Activated naive CD4-positive, alpha-beta T cell treated with anti-CD3 and anti-CD28 coated beads, Interleukin-2, amount 10 ng/mL, durations not matched to agents 7 days and 5 days (primary cell): ENCODE results near the gene TARBP1.
"Not testable (repeated sequence)": the region's sequence is repeated elsewhere in the genome, so short reads cannot be mapped to it uniquely, and the experiment has no call there.

Source experiments
- CTCF ChIA-PET: fragments of 350-600 bp; sonication (Branson Sonifier 250); formaldehyde crosslinking; loops from one replicate; lab custom pipeline; 2021; ENCODE audit warnings: antibody characterized with exemption; lab: Charles Lee
- DNase-seq: peaks from one replicate; pipeline ENCODE4 v3.0.0-alpha.2; 2020
- H3K27ac Mint-ChIP-seq: one replicate; pipeline ENCODE4 v1.8.0; 2021; ENCODE audit warnings: mild to moderate bottlenecking, moderate library complexity, mixed read lengths
- H3K27me3 Mint-ChIP-seq: one replicate; pipeline ENCODE4 v1.8.0; 2021; ENCODE audit warnings: mild to moderate bottlenecking, mixed read lengths
- H3K36me3 Mint-ChIP-seq: one replicate; pipeline ENCODE4 v1.8.0; 2021; ENCODE audit warnings: mixed read lengths
- H3K4me1 Mint-ChIP-seq: one replicate; pipeline ENCODE4 v1.8.0; 2021; ENCODE audit warnings: mixed read lengths
- H3K4me3 Mint-ChIP-seq: one replicate; pipeline ENCODE4 v1.8.0; 2021; ENCODE audit warnings: mild to moderate bottlenecking, moderate library complexity, mixed read lengths
- H3K9me3 Mint-ChIP-seq: one replicate; pipeline ENCODE4 v1.8.0; 2021; ENCODE audit warnings: mixed read lengths

Gene TARBP1

DNA sequence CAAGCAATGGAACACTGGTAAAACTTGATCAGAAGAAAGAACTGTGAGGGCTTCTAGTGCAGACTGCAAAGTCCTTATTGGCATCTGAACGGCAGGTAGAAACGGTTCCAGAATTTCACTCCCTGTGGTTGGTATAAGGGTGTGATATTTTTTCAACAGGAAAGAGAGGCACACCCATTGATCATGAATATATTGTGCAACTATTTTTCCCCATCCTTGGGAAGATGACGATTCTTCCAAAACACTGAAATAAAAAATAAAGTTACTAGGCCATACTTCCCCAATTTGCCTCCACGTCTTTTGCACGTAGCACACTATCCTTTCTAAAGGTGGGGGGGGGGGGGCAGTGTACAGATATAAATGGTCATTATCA, 49.6 kb downstream of the TARBP1 start:
- H3K4me3 Mint-ChIP-seq: no peak overlapping the region
- H3K9me3 Mint-ChIP-seq: no peaks in the 10 kb centered on the region
- peaks cover 45% of the 10 kb centered on the region for H3K36me3 Mint-ChIP-seq
- no peak for DNase-seq
- CTCF ChIA-PET: interaction anchor here (1.9 kb wide), 1 partner anchor 20 kb away, joined by 6 read pairs; no protein-coding TSS in a partner anchor
- H3K27me3 Mint-ChIP-seq: no peaks in the 10 kb centered on the region
- peaks cover 6% of the 10 kb centered on the region for H3K4me1 Mint-ChIP-seq
- H3K27ac Mint-ChIP-seq: no peak overlapping the region

- Mint-ChIP-seq H3K4me3 (no peak overlapping the region), H3K4me1 (peaks cover 6% of the 10 kb centered on the region), H3K9me3 (no peaks in the 10 kb centered on the region), H3K27ac (no peak overlapping the region), H3K27me3 (no peaks in the 10 kb centered on the region), H3K36me3 (peaks cover 45% of the 10 kb centered on the region)
- CTCF ChIA-PET: no interaction called here
- DNase-seq: no peak
These were observed 50.9 kb downstream of the TARBP1 start for GRCh38 chr1:234427950-234428646.

GRCh38 chr1:234413990-234414389, 65.0 kb downstream of the TARBP1 start:
- Mint-ChIP-seq H3K36me3 (peaks cover 19% of the 10 kb centered on the region), H3K27me3 (no peaks in the 10 kb centered on the region), H3K4me1 (peaks cover 10% of the 10 kb centered on the region), H3K27ac (no peak overlapping the region), H3K9me3 (no peaks in the 10 kb centered on the region), H3K4me3 (no peak overlapping the region)
- CTCF ChIA-PET: interaction anchor here (1.7 kb wide), 1 partner anchor 40 kb away, joined by 4 read pairs; the partner anchor contains the start of gene COA6
- DNase-seq: no peak

DNA sequence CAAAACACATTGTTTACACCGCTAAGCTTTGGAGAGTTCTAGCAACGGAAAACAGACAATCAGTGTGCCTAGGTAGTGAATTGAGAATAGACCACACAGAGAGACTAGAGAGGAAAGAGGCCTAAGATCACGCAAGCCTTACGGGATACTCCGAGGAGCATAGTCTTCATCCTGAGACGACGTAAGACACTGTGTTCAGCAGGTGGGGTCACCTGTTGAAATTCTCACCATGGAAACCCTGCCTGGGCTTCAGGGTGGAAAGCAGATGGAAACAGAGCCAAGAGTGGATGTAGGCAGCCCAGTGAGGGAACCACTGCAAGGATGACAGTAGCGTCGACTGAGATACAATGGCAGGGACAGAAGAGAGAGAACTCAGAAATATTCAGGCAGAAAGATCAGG, 65.5 kb downstream of the TARBP1 start:
- Mint-ChIP-seq H3K9me3 (no peaks in the 10 kb centered on the region), H3K27ac (no peak overlapping the region), H3K4me3 (no peak overlapping the region), H3K36me3 (peaks cover 20% of the 10 kb centered on the region), H3K27me3 (no peaks in the 10 kb centered on the region), H3K4me1 (peaks cover 14% of the 10 kb centered on the region)
- no peak for DNase-seq
- CTCF ChIA-PET: interaction anchor here (1.7 kb wide), 1 partner anchor 40 kb away, joined by 4 read pairs; the partner anchor contains the start of gene COA6

DNA sequence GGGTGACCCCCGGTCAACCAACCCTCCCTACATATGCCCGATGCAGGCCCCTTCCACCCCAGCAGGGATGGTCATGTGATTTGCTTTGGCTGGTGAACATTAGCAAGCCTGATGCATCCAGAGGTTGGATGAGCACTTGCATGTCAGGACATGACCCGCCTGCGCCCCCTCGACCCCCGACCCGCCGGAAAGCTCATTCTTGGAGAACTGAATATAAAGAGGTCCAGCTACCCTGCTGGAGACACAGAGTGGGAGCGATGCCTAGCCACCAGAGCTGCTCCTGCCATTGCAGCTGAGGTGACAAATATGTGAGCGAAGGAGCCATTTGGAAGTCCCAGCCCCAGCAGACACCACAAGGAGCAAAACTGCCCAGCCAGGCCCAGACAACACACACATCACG, 66.1 kb downstream of the TARBP1 start:
- CTCF ChIA-PET: interaction anchor here (1.7 kb wide), 1 partner anchor 39 kb away, joined by 4 read pairs; the partner anchor contains the start of gene COA6
- Mint-ChIP-seq H3K27ac (no peak overlapping the region), H3K4me3 (no peak overlapping the region)

DNA sequence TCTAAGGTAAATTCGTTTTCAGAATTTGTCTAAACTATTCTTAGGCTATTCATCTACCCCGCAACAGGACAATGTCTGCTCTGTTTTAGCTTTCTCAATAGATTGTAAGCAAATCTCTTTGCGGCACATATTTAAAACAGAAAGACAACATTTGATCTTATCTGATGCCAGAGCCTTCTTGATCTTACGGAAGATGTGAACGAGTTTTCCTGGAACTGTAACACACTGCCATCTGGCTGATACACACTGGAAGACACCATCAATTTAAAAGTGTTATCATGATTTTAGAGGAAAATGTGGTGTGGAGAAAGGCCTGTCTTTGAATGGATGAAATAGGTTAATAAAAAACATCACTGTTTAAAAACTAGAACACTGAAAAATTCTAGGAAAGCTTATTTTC, 69.7 kb downstream of the TARBP1 start:
- peak; percentile 48 for DNase-seq
- CTCF ChIA-PET: interaction anchor here (0.8 to 3.8 kb wide), 15 partner anchors 11 to 1421 kb away, joined by 3 to 16 read pairs (median 5); partner anchors contain the start of gene COA6

More for the DNA sequence above, 66.1 kb downstream of the TARBP1 start:
- Mint-ChIP-seq H3K9me3 (no peaks in the 10 kb centered on the region), H3K36me3 (peaks cover 20% of the 10 kb centered on the region), H3K27me3 (no peaks in the 10 kb centered on the region), H3K4me1 (peaks cover 21% of the 10 kb centered on the region)
- DNase-seq: no peak

GRCh38 chr1:234408757-234409156, 70.2 kb downstream of the TARBP1 start:
- peak overlapping the region; percentile 95 for H3K27ac Mint-ChIP-seq
- H3K4me3 Mint-ChIP-seq: peak overlapping the region; percentile 53
- peak; percentile 70 for DNase-seq
- H3K36me3 Mint-ChIP-seq: peaks cover 18% of the 10 kb centered on the region
- peaks cover 46% of the 10 kb centered on the region for H3K4me1 Mint-ChIP-seq
- CTCF ChIA-PET: interaction anchor here (1.0 to 3.8 kb wide), 14 partner anchors 10 to 284 kb away, joined by 3 to 16 read pairs (median 6); partner anchors contain the start of gene COA6
- no peaks in the 10 kb centered on the region for H3K27me3 Mint-ChIP-seq
- H3K9me3 Mint-ChIP-seq: no peaks in the 10 kb centered on the region

More for the DNA sequence above, 69.7 kb downstream of the TARBP1 start:
- H3K27ac Mint-ChIP-seq: peak overlapping the region; percentile 95
- peaks cover 46% of the 10 kb centered on the region for H3K4me1 Mint-ChIP-seq
- no peaks in the 10 kb centered on the region for H3K27me3 Mint-ChIP-seq
- H3K9me3 Mint-ChIP-seq: no peaks in the 10 kb centered on the region
- H3K36me3 Mint-ChIP-seq: peaks cover 19% of the 10 kb centered on the region
- peak overlapping the region; percentile 53 for H3K4me3 Mint-ChIP-seq

- Mint-ChIP-seq H3K4me3 (no peak overlapping the region), H3K27me3 (no peaks in the 10 kb centered on the region), H3K27ac (no peak overlapping the region), H3K4me1 (peaks cover 60% of the 10 kb centered on the region), H3K9me3 (no peaks in the 10 kb centered on the region), H3K36me3 (peaks cover 16% of the 10 kb centered on the region)
- CTCF ChIA-PET: no interaction called here
- DNase-seq: no peak
These were observed 72.1 kb downstream of the TARBP1 start for GRCh38 chr1:234406871-234407270.

GRCh38 chr1:234405676-234406075, 73.3 kb downstream of the TARBP1 start:
- H3K36me3 Mint-ChIP-seq: peaks cover 19% of the 10 kb centered on the region
- H3K4me3 Mint-ChIP-seq: no peak overlapping the region
- H3K9me3 Mint-ChIP-seq: no peaks in the 10 kb centered on the region
- peaks cover 72% of the 10 kb centered on the region for H3K4me1 Mint-ChIP-seq
- DNase-seq: no peak
- no peaks in the 10 kb centered on the region for H3K27me3 Mint-ChIP-seq
- no peak overlapping the region for H3K27ac Mint-ChIP-seq
- CTCF ChIA-PET: interaction anchor here (0.6 to 1.8 kb wide), 2 partner anchors 82 to 130 kb away, joined by 3 to 6 read pairs; no protein-coding TSS in a partner anchor

GRCh38 chr1:234402939-234403338, 76.0 kb downstream of the TARBP1 start:
- no peak for DNase-seq
- Mint-ChIP-seq H3K27me3 (no peaks in the 10 kb centered on the region), H3K27ac (peak overlapping the region; percentile 67), H3K36me3 (peaks cover 16% of the 10 kb centered on the region), H3K9me3 (no peaks in the 10 kb centered on the region), H3K4me3 (no peak overlapping the region), H3K4me1 (peaks cover 76% of the 10 kb centered on the region)
- CTCF ChIA-PET: no interaction called here

DNA sequence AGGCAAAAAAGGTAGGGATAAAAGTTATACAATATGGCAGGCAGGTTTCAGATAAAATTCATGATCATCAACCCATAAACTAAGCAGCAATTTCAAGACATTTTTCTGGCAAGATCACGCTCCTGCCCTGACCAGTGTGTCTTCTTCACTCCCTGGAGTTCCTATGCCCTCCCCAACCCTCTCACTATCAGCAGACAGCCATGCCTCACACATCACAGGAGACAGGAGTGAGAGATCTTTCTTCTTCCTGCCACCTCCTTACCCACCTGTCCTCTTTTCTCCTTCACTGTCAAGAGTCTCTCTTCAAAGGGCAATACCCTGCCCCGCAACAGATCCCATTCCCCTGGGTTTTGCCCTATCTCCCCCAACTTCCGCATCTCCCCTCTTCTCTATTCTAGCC, 77.3 kb downstream of the TARBP1 start:
- Mint-ChIP-seq H3K9me3 (no peaks in the 10 kb centered on the region), H3K4me1 (peaks cover 68% of the 10 kb centered on the region), H3K36me3 (peaks cover 16% of the 10 kb centered on the region), H3K27me3 (no peaks in the 10 kb centered on the region), H3K4me3 (peak overlapping the region; percentile 70), H3K27ac (peak overlapping the region; percentile 95)
- DNase-seq: no peak
- CTCF ChIA-PET: no interaction called here

DNA sequence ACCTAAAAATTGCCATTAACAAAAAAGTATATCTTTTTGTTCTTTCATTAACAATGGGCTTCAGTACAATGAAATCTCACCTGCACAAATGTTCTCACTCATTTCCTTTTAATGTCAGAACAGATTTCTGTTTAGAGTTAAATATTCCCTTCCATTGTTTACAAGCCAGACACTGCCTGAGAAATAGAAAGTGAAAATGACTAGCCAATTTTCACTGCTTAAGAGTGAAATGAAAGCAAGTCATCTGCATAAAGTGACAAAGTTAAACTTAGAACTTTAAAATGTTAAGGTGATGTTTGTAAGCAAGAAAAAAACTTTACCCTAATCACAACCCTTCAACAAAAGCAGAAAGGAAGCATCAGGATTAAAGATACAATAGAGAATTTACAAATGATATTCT, 78.2 kb downstream of the TARBP1 start:
- Mint-ChIP-seq H3K4me1 (peaks cover 62% of the 10 kb centered on the region), H3K4me3 (peak overlapping the region; percentile 70), H3K27me3 (no peaks in the 10 kb centered on the region)

GRCh38 chr1:234399515-234399914, 79.5 kb downstream of the TARBP1 start:
- H3K9me3 Mint-ChIP-seq, DNase-seq, H3K27me3 Mint-ChIP-seq: not testable (repeated sequence)
- Mint-ChIP-seq H3K27ac (peak overlapping the region; percentile 88), H3K4me1 (peaks cover 56% of the 10 kb centered on the region), H3K36me3 (peaks cover 14% of the 10 kb centered on the region), H3K4me3 (peak overlapping the region; percentile 51)
- CTCF ChIA-PET: interaction anchor here (2.4 kb wide), 1 partner anchor 9 kb away, joined by 8 read pairs; no protein-coding TSS in a partner anchor

More for the DNA sequence above, 78.2 kb downstream of the TARBP1 start:
- Mint-ChIP-seq H3K36me3 (peaks cover 14% of the 10 kb centered on the region), H3K9me3 (no peaks in the 10 kb centered on the region), H3K27ac (peak overlapping the region; percentile 95)
- DNase-seq: no peak
- CTCF ChIA-PET: no interaction called here

DNA sequence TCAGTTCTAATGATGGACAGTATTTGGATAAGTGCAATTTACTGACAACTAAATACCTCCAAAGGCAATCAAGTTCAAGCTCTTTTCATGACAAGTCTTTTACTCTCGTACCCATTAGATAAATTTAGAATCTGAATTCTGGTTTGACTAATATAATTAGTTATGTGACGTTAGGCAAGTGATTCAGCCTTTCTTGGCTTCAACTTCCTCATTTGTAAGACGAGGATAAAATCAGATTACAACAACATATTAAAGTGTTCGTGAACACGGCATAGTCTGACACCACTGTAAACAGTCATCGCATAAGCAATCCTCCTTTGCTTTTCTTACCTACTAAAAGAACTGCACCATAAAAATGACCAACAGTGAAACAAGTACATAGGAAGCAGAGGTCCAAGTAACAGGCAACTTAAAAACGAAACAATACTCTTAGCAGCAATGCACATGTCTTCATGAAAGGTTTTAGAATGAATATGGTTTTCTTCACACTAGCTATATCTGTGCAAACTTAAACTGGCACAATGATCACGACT, 80.1 kb downstream of the TARBP1 start:
- peak overlapping the region; percentile 88 for H3K27ac Mint-ChIP-seq
- peaks cover 16% of the 10 kb centered on the region for H3K36me3 Mint-ChIP-seq
- H3K9me3 Mint-ChIP-seq: no peaks in the 10 kb centered on the region
- H3K27me3 Mint-ChIP-seq: no peaks in the 10 kb centered on the region
- DNase-seq: no peak
- peak overlapping the region; percentile 51 for H3K4me3 Mint-ChIP-seq
- H3K4me1 Mint-ChIP-seq: peaks cover 56% of the 10 kb centered on the region
- CTCF ChIA-PET: interaction anchor here (2.4 kb wide), 1 partner anchor 10 kb away, joined by 8 read pairs; no protein-coding TSS in a partner anchor
